H9 (cell line): Measurements from ENCODE around the gene FAM163B. TPM values are rescaled to one million over a fixed set of nuclear protein-coding genes. Genes with fewer than 3 reads are reported as not detected.
A peak's percentile ranks its signal among the peaks of the same experiment; 100 is the strongest.

Experiments used
- DNase-seq: peaks from one replicate; pipeline ENCODE4 v3.0.0-alpha.2; 2017
- H2AFZ ChIP-seq: one replicate; pipeline ENCODE4 v1.6.1; 2013; ENCODE audit warnings: mild to moderate bottlenecking, low read length, control low read depth, moderate library complexity
- H2AK5ac ChIP-seq: 2 replicates; pipeline ENCODE4 v1.6.1; 2013; ENCODE audit warnings: low read length, control low read depth, mixed read lengths; ENCODE audit not compliant: insufficient read length
- H2BK120ac ChIP-seq: one replicate; pipeline ENCODE4 v1.6.1; 2013; ENCODE audit warnings: low read depth, mild to moderate bottlenecking, low read length, control low read depth, inconsistent platforms; ENCODE audit not compliant: poor library complexity, severe bottlenecking
- H2BK12ac ChIP-seq: 2 replicates; pipeline ENCODE4 v1.6.1; 2013; ENCODE audit warnings: low read length, control low read depth, mixed read lengths, low read depth; ENCODE audit not compliant: insufficient read length
- H2BK15ac ChIP-seq: 2 replicates; pipeline ENCODE4 v1.6.1; 2013; ENCODE audit warnings: low read depth, low read length, control low read depth
- H2BK20ac ChIP-seq: one replicate; pipeline ENCODE4 v1.6.1; 2013; ENCODE audit warnings: low read depth, mild to moderate bottlenecking, low read length, control low read depth, inconsistent platforms; ENCODE audit not compliant: poor library complexity, severe bottlenecking
- H2BK5ac ChIP-seq: 2 replicates; pipeline ENCODE4 v1.6.1; 2013; ENCODE audit warnings: low read length, control low read depth, mixed read lengths; ENCODE audit not compliant: insufficient read length
- H3K14ac ChIP-seq: 2 replicates; pipeline ENCODE4 v1.6.1; 2013; ENCODE audit warnings: low read length, control low read depth; ENCODE audit not compliant: insufficient read depth
- H3K18ac ChIP-seq: 2 replicates; pipeline ENCODE4 v1.6.1; 2013; ENCODE audit warnings: low read depth, mild to moderate bottlenecking, mixed read lengths, low read length, control low read depth; ENCODE audit not compliant: insufficient read length
- H3K23ac ChIP-seq: 2 replicates; pipeline ENCODE4 v1.6.1; 2013; ENCODE audit warnings: low read length, control low read depth, mixed read lengths, low read depth; ENCODE audit not compliant: insufficient read length
- H3K23me2 ChIP-seq: 2 replicates; pipeline ENCODE4 v1.6.1; 2013; ENCODE audit warnings: low read depth, mild to moderate bottlenecking, mixed read lengths, low read length, control low read depth; ENCODE audit not compliant: insufficient read length, poor library complexity, severe bottlenecking
- H3K27ac ChIP-seq: 2 replicates; pipeline ENCODE4 v1.5.1; 2013; ENCODE audit warnings: low read length, control low read depth, mixed read lengths, low read depth; ENCODE audit not compliant: insufficient read length
- H3K27me3 ChIP-seq: 2 replicates; pipeline ENCODE4 v1.6.1; 2013; ENCODE audit warnings: low read length, control low read depth, inconsistent platforms; ENCODE audit not compliant: insufficient read depth
- H3K4ac ChIP-seq: 2 replicates; pipeline ENCODE4 v1.6.1; 2013; ENCODE audit warnings: low read depth, mild to moderate bottlenecking, control low read depth, inconsistent platforms, low read length, moderate library complexity
- H3K4me1 ChIP-seq: 2 replicates; pipeline ENCODE4 v1.6.1; 2013; ENCODE audit warnings: low read length, control low read depth, inconsistent platforms; ENCODE audit not compliant: insufficient read depth
- H3K4me2 ChIP-seq: 2 replicates; pipeline ENCODE4 v1.6.1; 2013; ENCODE audit warnings: low read length, control low read depth, mixed read lengths; ENCODE audit not compliant: insufficient read length, insufficient read depth
- H3K56ac ChIP-seq: 2 replicates; pipeline ENCODE4 v1.6.1; 2013; ENCODE audit warnings: low read depth, mild to moderate bottlenecking, mixed read lengths, low read length, control low read depth; ENCODE audit not compliant: insufficient read length
- H3K79me1 ChIP-seq: 2 replicates; pipeline ENCODE4 v1.6.1; 2013; ENCODE audit warnings: low read depth, mild to moderate bottlenecking, moderate library complexity, low read length, control low read depth, inconsistent platforms; ENCODE audit not compliant: insufficient read depth, poor library complexity, severe bottlenecking
- H3K79me2 ChIP-seq: 2 replicates; pipeline ENCODE4 v1.6.1; 2013; ENCODE audit warnings: low read length, control low read depth, inconsistent platforms; ENCODE audit not compliant: insufficient read depth
- H3K9ac ChIP-seq: 2 replicates; pipeline ENCODE4 v1.6.1; 2013; ENCODE audit warnings: low read length, control low read depth, mixed read lengths; ENCODE audit not compliant: insufficient read length; ENCODE audit errors: extremely low read depth
- H3K9me3 ChIP-seq: one replicate; pipeline ENCODE4 v1.6.1; 2013; ENCODE audit warnings: low read depth, low read length, inconsistent platforms; ENCODE audit not compliant: control insufficient read depth
- H3T11ph ChIP-seq: one replicate; pipeline ENCODE4 v1.6.1; 2013; ENCODE audit warnings: mild to moderate bottlenecking, low read length, control low read depth, inconsistent platforms
- H4K20me1 ChIP-seq: one replicate; pipeline ENCODE4 v1.6.1; 2013; ENCODE audit not compliant: control insufficient read depth, insufficient read length, insufficient read depth
- H4K5ac ChIP-seq: 2 replicates; pipeline ENCODE4 v1.6.1; 2013; ENCODE audit warnings: low read depth, mild to moderate bottlenecking, mixed read lengths, low read length, control low read depth; ENCODE audit not compliant: insufficient read length
- H4K8ac ChIP-seq: replicated peaks from 2 replicates; pipeline ENCODE4 v1.6.1; 2013; ENCODE audit warnings: low read length, control low read depth, mixed read lengths, low read depth; ENCODE audit not compliant: insufficient read length
- H4K91ac ChIP-seq: 2 replicates; pipeline ENCODE4 v1.6.1; 2013; ENCODE audit warnings: low read depth, mild to moderate bottlenecking, moderate library complexity, mixed read lengths, low read length, control low read depth; ENCODE audit not compliant: insufficient read length
- H3K27ac Mint-ChIP-seq, 3 experiments: 2 replicates in 2 of 3; 3 replicates in 1 of 3; pipeline ENCODE4 v1.8.0; 2020 to 2021; ENCODE audit warnings: mixed read lengths in 3 of 3, mild to moderate bottlenecking in 1 of 3, moderate library complexity in 1 of 3
- H3K27me3 Mint-ChIP-seq: 2 replicates; pipeline ENCODE4 v1.8.0; 2021; ENCODE audit warnings: low read depth, mild to moderate bottlenecking, moderate library complexity, mixed read lengths
- H3K36me3 Mint-ChIP-seq, 3 experiments: 2 replicates in 2 of 3; 3 replicates in 1 of 3; pipeline ENCODE4 v1.8.0; 2020 to 2021; ENCODE audit warnings: low read depth in 3 of 3, mixed read lengths in 3 of 3; ENCODE audit not compliant: insufficient read depth in 1 of 3
- H3K4me1 Mint-ChIP-seq, 2 experiments: 2 replicates each; pipeline ENCODE4 v1.8.0; 2020; ENCODE audit warnings: mixed read lengths in 2 of 2
- H3K4me3 Mint-ChIP-seq, 2 experiments: 2 replicates in 1 of 2; 3 replicates in 1 of 2; pipeline ENCODE4 v1.8.0; 2020 to 2021; ENCODE audit warnings: mild to moderate bottlenecking in 2 of 2, mixed read lengths in 2 of 2, moderate library complexity in 1 of 2
- H3K9me3 Mint-ChIP-seq, 2 experiments: 2 replicates in 1 of 2; 3 replicates in 1 of 2; pipeline ENCODE4 v1.8.0; 2020; ENCODE audit warnings: mild to moderate bottlenecking in 2 of 2, mixed read lengths in 2 of 2, moderate library complexity in 1 of 2
- WGBS: extraction: QIAGEN DNeasy Blood & Tissue Kit; methylation state at CpG from one replicate; pipeline ENCODE4 v1.1.7; 2013; ENCODE audit warnings: missing lambda C conversion rate, low lambda C conversion rate, mixed read lengths; ENCODE audit not compliant: insufficient read length; ENCODE audit errors: extremely low coverage; 5-methylcytosine and 5-hydroxymethylcytosine counted together
- total RNA-seq: library from RNA; stranded (reverse); gene quantifications from 2 replicates; pipeline ENCODE4 v1.2.1, GENCODE V29; 2021
- TF ChIP-seq, protein P1 (sequence below): fragments of 200-600 bp; sonication (generic); conservative IDR thresholded peaks from 3 replicates; pipeline ENCODE4 v1.8.0; 2021; ENCODE audit warnings: antibody characterized with exemption, mild to moderate bottlenecking

FAM163B gene
- total RNA-seq, 1 experiment from 2014 or later = 0.39 TPM

DNA sequence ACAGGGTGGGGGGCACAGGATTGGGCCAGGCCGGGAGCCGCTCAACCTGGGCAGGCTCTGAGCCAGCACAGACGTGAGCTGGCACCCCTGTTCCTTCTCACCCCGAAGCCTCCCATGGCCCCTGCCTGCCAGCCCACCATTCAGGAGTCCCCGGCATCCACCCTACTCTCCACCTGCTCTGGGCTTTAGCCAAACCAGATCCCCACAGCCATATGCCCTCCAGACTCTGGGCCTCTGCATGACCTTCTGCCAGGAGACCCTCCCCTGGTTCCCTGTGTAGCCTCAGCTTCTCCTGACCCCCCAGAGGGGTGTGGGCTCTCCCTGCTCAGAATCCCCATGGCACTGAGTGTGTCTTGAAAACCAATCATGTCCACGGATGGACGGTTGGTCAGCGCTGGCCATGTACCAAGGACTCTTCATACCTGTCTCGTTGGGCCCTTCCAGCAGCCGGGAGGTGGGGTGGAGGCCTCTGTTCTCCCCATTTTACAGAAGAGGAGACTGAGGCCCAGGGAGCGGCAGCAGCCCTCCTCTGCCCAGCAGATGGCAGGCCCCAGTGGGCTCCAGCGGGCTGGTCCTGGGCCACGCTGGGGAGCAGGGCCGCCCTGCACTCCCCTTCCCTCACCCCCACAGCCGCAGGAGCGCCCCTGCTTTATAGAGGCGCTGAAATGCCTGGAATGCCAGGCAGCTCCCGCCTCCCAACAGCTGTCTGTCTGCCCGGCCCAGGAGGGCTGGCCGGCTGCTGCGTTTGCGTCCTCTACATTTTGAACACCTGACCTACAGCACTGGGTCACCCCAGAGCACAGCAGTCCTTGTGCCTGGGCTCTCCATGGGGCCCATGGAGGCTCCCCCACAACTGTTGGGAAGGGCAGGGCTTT is 81.0 kb downstream of the FAM163B start:
- H3K79me1 ChIP-seq = no peaks in the 10 kb centered on the region
- no peak overlapping the region for H3K18ac ChIP-seq
- no peak overlapping the region for H3K23ac ChIP-seq
- Mint-ChIP-seq H3K4me3 (peak overlapping the region in 1 of 2 experiments; percentile 27; a peak in 2 of 5 replicates), H3K9me3 (no peaks in the 10 kb centered on the region), H3K36me3 (no peaks in the 10 kb centered on the region; a peak in 1 of 7 replicates), H3K4me1 (peaks cover 28 to 49% of the 10 kb centered on the region in 2 experiments), H3K27me3 (peaks cover 19% of the 10 kb centered on the region), H3K27ac (no peak overlapping the region)
- H3K27me3 ChIP-seq = no peaks in the 10 kb centered on the region
- H2BK5ac ChIP-seq = no peak overlapping the region
- peaks cover 4% of the 10 kb centered on the region; the same call in 1 of the 2 replicates for H3K4me1 ChIP-seq
- H3K14ac ChIP-seq = peak overlapping the region; percentile 60
- H3T11ph ChIP-seq = no peak overlapping the region
- H2BK15ac ChIP-seq = 0 out of 2 replicates have a peak overlapping the region, but pooled peaks have one; percentile 15
- H2BK20ac ChIP-seq = no peak overlapping the region
- no peak overlapping the region for H2AFZ ChIP-seq
- H2AK5ac ChIP-seq = no peak overlapping the region
- H3K23me2 ChIP-seq = no peaks in the 10 kb centered on the region
- H2BK120ac ChIP-seq = no peak overlapping the region
- H3K4me2 ChIP-seq = no peak overlapping the region
- H3K79me2 ChIP-seq = no peaks in the 10 kb centered on the region
- H3K56ac ChIP-seq = no peak overlapping the region
- H4K8ac ChIP-seq = no peak overlapping the region
- no CpG with 5 or more reads among the region's 22 CpGs for WGBS
- H4K91ac ChIP-seq = no peak overlapping the region
- H4K5ac ChIP-seq = no peak overlapping the region
- no peaks in the 10 kb centered on the region for H3K9me3 ChIP-seq
- no peaks in the 10 kb centered on the region for H4K20me1 ChIP-seq
- TF ChIP-seq, protein P1, sequence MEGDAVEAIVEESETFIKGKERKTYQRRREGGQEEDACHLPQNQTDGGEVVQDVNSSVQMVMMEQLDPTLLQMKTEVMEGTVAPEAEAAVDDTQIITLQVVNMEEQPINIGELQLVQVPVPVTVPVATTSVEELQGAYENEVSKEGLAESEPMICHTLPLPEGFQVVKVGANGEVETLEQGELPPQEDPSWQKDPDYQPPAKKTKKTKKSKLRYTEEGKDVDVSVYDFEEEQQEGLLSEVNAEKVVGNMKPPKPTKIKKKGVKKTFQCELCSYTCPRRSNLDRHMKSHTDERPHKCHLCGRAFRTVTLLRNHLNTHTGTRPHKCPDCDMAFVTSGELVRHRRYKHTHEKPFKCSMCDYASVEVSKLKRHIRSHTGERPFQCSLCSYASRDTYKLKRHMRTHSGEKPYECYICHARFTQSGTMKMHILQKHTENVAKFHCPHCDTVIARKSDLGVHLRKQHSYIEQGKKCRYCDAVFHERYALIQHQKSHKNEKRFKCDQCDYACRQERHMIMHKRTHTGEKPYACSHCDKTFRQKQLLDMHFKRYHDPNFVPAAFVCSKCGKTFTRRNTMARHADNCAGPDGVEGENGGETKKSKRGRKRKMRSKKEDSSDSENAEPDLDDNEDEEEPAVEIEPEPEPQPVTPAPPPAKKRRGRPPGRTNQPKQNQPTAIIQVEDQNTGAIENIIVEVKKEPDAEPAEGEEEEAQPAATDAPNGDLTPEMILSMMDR = no peak
- no peak overlapping the region for H3K9ac ChIP-seq
- DNase-seq = no peak
- H3K27ac ChIP-seq = no peak overlapping the region
- no peak overlapping the region for H3K4ac ChIP-seq
- H2BK12ac ChIP-seq = no peak overlapping the region
